ENCODE data around the gene ZNF414.

DNA sequence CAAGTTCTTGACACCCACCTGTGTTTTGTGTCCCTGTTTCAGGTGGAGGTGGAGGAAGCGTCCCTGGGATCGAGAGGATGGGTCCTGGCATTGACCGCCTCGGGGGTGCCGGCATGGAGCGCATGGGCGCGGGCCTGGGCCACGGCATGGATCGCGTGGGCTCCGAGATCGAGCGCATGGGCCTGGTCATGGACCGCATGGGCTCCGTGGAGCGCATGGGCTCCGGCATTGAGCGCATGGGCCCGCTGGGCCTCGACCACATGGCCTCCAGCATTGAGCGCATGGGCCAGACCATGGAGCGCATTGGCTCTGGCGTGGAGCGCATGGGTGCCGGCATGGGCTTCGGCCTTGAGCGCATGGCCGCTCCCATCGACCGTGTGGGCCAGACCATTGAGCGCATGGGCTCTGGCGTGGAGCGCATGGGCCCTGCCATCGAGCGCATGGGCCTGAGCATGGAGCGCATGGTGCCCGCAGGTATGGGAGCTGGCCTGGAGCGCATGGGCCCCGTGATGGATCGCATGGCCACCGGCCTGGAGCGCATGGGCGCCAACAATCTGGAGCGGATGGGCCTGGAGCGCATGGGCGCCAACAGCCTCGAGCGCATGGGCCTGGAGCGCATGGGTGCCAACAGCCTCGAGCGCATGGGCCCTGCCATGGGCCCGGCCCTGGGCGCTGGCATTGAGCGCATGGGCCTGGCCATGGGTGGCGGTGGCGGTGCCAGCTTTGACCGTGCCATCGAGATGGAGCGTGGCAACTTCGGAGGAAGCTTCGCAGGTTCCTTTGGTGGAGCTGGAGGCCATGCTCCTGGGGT, 28.2 kb downstream of the ZNF414 start:
- TF ChIP-seq, protein P1, sequence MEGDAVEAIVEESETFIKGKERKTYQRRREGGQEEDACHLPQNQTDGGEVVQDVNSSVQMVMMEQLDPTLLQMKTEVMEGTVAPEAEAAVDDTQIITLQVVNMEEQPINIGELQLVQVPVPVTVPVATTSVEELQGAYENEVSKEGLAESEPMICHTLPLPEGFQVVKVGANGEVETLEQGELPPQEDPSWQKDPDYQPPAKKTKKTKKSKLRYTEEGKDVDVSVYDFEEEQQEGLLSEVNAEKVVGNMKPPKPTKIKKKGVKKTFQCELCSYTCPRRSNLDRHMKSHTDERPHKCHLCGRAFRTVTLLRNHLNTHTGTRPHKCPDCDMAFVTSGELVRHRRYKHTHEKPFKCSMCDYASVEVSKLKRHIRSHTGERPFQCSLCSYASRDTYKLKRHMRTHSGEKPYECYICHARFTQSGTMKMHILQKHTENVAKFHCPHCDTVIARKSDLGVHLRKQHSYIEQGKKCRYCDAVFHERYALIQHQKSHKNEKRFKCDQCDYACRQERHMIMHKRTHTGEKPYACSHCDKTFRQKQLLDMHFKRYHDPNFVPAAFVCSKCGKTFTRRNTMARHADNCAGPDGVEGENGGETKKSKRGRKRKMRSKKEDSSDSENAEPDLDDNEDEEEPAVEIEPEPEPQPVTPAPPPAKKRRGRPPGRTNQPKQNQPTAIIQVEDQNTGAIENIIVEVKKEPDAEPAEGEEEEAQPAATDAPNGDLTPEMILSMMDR (conservative IDR thresholded peaks at IDR 0.05; ENCODE audit: low read length) = no peak
- TF ChIP-seq EZH2phosphoT487 (IDR thresholded peaks at IDR 0.05; ENCODE audit: borderline replicate concordance) = no peak
